Heart left ventricle (tissue), 16 donors: Measurements from ENCODE around the gene LINGO3. TPM values are rescaled to one million over a fixed set of nuclear protein-coding genes. Genes with fewer than 3 reads are reported as not detected.

ENCODE experiments used
- ATAC-seq, 4 donors: fragments of 200-7000 bp; cut with Tn5 transposase; one replicate each; pipeline ENCODE4 v1.9.1; 2020 to 2022; ENCODE audit warnings: moderate library complexity in 4 of 4, mild to moderate bottlenecking in 3 of 4, moderate number of reproducible peaks in 1 of 4
- DNase-seq, 5 donors: peaks; one replicate each; pipeline ENCODE4 v3.0.0-alpha.2; 2020
- H3K27ac ChIP-seq, 12 donors: fragments of 200-600 bp; sonication (generic) in 4 of 12; one replicate each; pipeline versions ENCODE4 v1.5.0 to v1.8.0; 2016 to 2022; ENCODE audit warnings: mild to moderate bottlenecking in 2 of 12
- H3K27me3 ChIP-seq, 9 donors: fragments of 200-600 bp; sonication (generic) in 2 of 9; one replicate each; pipeline versions ENCODE4 v1.5.1 to v1.8.0; 2016 to 2022; ENCODE audit warnings: mild to moderate bottlenecking in 3 of 9
- H3K36me3 ChIP-seq, 9 donors: fragments of 200-600 bp; sonication (generic) in 2 of 9; one replicate each; pipeline versions ENCODE4 v1.5.0 to v1.8.0; 2018 to 2022; ENCODE audit warnings: mild to moderate bottlenecking in 2 of 9
- H3K4me1 ChIP-seq, 12 donors: fragments of 200-600 bp; sonication (generic) in 4 of 12; one replicate each; pipeline versions ENCODE4 v1.5.0 to v1.8.0; 2016 to 2022; ENCODE audit warnings: mild to moderate bottlenecking in 3 of 12
- H3K4me3 ChIP-seq, 12 donors: fragments of 200-600 bp; sonication (generic) in 4 of 12; one replicate each; pipeline versions ENCODE4 v1.5.0 to v1.8.0; 2017 to 2022; ENCODE audit warnings: mild to moderate bottlenecking in 9 of 12, moderate library complexity in 4 of 12
- H3K9me3 ChIP-seq, 12 donors: fragments of 200-600 bp; sonication (generic) in 4 of 12; one replicate each; pipeline versions ENCODE4 v1.5.0 to v1.8.0; 2016 to 2022; ENCODE audit warnings: mild to moderate bottlenecking in 1 of 12
- POLR2A ChIP-seq, 2 donors: fragments of 450-650 bp; IDR thresholded peaks; one replicate each; pipeline ENCODE4 v1.6.1; 2017; ENCODE audit warnings: antibody characterized with exemption in 2 of 2, mild to moderate bottlenecking in 2 of 2, moderate library complexity in 2 of 2
- WGBS, 4 donors: extraction: QIAGEN DNeasy Blood & Tissue Kit in 2 of 4; methylation state at CpG; one replicate each; pipeline versions ENCODE4 v1.1.5 to v1.1.7; 2013 to 2018; 5-methylcytosine and 5-hydroxymethylcytosine counted together
- intact Hi-C, 10 donors: fragments of 100-400 bp; cut with DNase I; formaldehyde crosslinking; loops; one replicate each; pipeline versions ENCODE4 v1.11.1 to v1.14.2; 2022
- polyA plus RNA-seq, 2 donors: library from polyadenylated mRNA; stranded (reverse); fragments of 200-250 nt; gene quantifications; one replicate each; pipeline ENCODE4 v1.2.3, GENCODE V29; 2013
- total RNA-seq, 9 donors: library from RNA; depleted of rRNA in 2 of 9; stranded (reverse); fragments of >200 nt in 2 of 9; fragmentation: NEBNext Ultra II Directional in 3 of 9; extraction: Animal tissue kit (Norgen Biotek cat#: 25700) in 3 of 9; gene quantifications; one replicate each; pipeline versions ENCODE4 v1.1.0 to v1.2.4, GENCODE V29; 2016 to 2023
- TF ChIP-seq, protein P1 (sequence below), 12 donors: fragments of 200-600 bp; sonication (generic) in 4 of 12; IDR thresholded peaks; one replicate each; pipeline versions ENCODE4 v1.5.0 to v1.8.0; 2018 to 2022; ENCODE audit warnings: antibody characterized with exemption in 12 of 12, mild to moderate bottlenecking in 5 of 12
- donor health status: ischemic (EF 13 %, LVEDD 7.1; RV severe dilation, severe dysfunction).
- donor health status: healthy with polysubstance abuse.
- donor health status: DM: no; HTN: yes; CAD: no.
- donor health status: DM: no; HTN: no; CAD: no.
- donor health status: ischemic (EF 25% LVEDD 6.9; RV normal size, moderate dysfunction).
- donor health status: ischemic (EF 25% LVEDD 5.7; RV mildly dilated, moderate dysfunction).
- donor health status: healthy.
- donor health status: DM: yes; HTN: yes; CAD: no.
- donor health status: ischemic (EF 35%, LVEDD 5.7; RV mildly dilated, moderate dysfunction).
- donor health status: nonischemic (EF 11% LVEDD 7.7; RV severe dilation, severe dysfunction).
- donor health status: DM: yes; HTN: yes; CAD: no.
- donor health status: PGD.
- donor health status: ischemic (EF 29% LVEDD 5.4; RV normal size, mild dysfunction).
- donor health status: nonischemic (EF 23%, LVEDD 6.1; RV moderate dilation, normal function).

LINGO3 gene
- total and polyA plus RNA-seq, 11 donors = 0.50 TPM; not detected in 10

DNA sequence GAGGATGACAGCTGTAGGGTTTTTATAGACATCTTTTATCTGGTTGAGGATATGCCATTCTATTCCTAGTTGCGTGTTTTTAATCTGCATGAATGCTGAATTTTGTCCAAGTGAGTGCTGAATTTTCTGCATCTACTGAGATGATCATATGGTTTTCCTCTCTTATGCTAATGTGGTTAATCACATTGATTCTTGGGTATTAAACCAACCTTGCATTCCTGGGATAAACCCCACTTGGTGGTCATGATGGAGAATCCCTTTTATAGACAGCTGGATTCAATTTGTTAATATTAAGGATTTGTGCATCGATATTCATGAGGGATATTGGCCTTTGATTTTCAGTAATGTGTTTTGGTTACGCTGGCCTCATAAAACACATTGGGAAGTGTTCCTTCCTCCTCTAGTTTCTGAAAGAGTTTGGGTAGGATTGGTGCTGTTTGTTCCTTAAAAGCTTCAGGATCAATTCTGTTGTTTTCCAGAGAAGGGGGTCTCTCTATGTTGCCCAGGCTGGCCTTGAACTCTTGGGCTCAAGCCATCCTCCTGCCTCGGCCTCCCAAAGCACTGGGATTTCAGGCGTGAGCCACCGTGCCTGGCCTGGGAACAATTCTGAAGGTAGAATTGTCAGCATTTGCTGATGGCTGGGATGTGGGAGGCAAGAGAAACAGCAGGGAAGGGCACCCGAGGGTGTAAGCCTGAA, 7.3 kb upstream of the LINGO3 start:
- Histone ChIP-seq H3K4me3 (no peak overlapping the region), H3K27ac (peak overlapping the region in 1 of 12 donors; percentile 70), H3K4me1 (peaks cover 0 to 14% (median 7%) of the 10 kb centered on the region in 12 donors), H3K27me3 (peaks cover 3 to 36% (median 19%) of the 10 kb centered on the region in 9 donors), H3K36me3 (no peaks in the 10 kb centered on the region), H3K9me3 (peaks cover 0 to 12% (median 2%) of the 10 kb centered on the region in 12 donors)
- DNase-seq (no peak), ATAC-seq (no peak)
- intact Hi-C loops = loop anchor here (2.0 to 10.0 kb wide), 8 partner anchors 38 to 390 kb away; partner anchors contain the start of genes PLEKHJ1 (in 4 of the 10), SF3A2 (in 4 of the 10) and AP3D1 (in 1 of the 10)
- TF ChIP-seq, protein P1, sequence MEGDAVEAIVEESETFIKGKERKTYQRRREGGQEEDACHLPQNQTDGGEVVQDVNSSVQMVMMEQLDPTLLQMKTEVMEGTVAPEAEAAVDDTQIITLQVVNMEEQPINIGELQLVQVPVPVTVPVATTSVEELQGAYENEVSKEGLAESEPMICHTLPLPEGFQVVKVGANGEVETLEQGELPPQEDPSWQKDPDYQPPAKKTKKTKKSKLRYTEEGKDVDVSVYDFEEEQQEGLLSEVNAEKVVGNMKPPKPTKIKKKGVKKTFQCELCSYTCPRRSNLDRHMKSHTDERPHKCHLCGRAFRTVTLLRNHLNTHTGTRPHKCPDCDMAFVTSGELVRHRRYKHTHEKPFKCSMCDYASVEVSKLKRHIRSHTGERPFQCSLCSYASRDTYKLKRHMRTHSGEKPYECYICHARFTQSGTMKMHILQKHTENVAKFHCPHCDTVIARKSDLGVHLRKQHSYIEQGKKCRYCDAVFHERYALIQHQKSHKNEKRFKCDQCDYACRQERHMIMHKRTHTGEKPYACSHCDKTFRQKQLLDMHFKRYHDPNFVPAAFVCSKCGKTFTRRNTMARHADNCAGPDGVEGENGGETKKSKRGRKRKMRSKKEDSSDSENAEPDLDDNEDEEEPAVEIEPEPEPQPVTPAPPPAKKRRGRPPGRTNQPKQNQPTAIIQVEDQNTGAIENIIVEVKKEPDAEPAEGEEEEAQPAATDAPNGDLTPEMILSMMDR (IDR thresholded peaks at IDR 0.05) = no peak
- no peak for TF ChIP-seq POLR2A (IDR thresholded peaks at IDR 0.05)
- WGBS, 4 donors = 84 to 88% (median 86%) methylated on average over 7 of the region's 7 CpGs

DNA sequence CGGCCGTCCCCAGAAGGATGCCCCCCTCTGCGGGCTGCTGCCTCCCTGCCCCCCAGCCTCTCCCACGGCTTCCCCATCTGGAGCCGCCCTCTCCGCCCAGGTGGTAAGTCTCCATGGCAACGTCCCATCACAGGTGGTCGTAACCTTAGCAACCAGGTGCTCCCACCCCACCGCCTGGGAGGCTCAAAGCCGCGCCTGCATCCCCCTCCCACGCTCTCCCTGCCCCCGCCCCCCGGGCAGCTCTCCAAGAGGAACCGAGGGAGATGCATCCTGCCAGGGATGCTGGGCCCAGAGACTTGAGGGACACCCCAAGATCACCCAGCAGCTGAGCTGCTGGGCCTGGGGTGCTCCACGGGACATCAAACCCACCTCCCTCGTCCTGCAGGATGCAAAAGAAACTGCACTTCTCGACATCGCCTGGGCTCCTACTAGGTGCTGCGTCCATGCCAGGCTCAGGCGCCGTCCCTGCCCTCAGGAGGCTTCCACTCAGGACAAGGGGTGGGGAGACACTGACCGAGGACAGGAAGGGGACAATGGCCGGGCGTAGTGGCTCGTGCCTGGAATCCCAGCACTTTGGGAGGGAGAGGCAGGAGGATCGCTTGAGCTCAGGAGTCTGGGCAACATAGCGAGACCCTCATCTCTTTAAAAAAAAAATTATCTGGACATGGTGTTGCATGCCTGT, 5.0 kb upstream of the LINGO3 start:
- H3K4me3 ChIP-seq = no peak overlapping the region
- WGBS, 4 donors = 33 to 47% (median 36%) methylated on average over 21 to 28 of the region's 28 CpGs
- TF ChIP-seq, protein P1 (IDR thresholded peaks at IDR 0.05) = no peak
- no peak for TF ChIP-seq POLR2A (IDR thresholded peaks at IDR 0.05)
- H3K27ac ChIP-seq = no peak overlapping the region
- intact Hi-C loops = loop anchor here in 3 of 10 donors (10.0 kb wide), 2 partner anchors 78 to 388 kb away; partner anchors contain the start of genes PLEKHJ1 (in 2 of the 3) and SF3A2 (in 2 of the 3)
- no peak for DNase-seq
- no peak for ATAC-seq
- peaks cover 0 to 10% (median 0%) of the 10 kb centered on the region in 12 donors for H3K4me1 ChIP-seq
- peaks cover 3 to 57% (median 35%) of the 10 kb centered on the region in 9 donors for H3K27me3 ChIP-seq
- H3K9me3 ChIP-seq = peaks cover 0 to 12% (median 2%) of the 10 kb centered on the region in 12 donors
- H3K36me3 ChIP-seq = no peaks in the 10 kb centered on the region

DNA sequence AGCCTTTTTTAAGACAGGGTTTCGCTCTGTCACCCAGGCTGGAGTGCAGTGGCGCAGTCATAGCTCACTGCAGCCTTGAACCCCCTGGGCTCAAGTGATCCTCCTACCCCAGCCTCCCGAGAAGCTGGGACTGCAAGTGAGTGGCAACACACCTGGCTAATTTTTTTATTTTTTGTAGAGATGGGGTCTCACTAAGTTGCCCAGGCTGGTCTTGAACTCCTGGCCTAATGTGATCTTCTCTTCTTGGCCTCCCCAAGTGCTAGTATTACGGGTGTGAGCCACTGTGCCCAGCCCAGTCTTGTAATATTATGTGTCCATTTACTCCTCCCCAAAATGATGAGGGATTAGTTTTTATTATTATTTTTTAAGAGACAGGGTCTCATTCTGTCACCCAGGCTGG, 3.1 kb upstream of the LINGO3 start:
- intact Hi-C loops = loop anchor here in 3 of 10 donors (10.0 kb wide), 2 partner anchors 76 to 386 kb away; partner anchors contain the start of genes PLEKHJ1 (in 2 of the 3) and SF3A2 (in 2 of the 3)
- peaks cover 13 to 71% (median 46%) of the 10 kb centered on the region in 9 donors for H3K27me3 ChIP-seq

More for the DNA sequence above, 3.1 kb upstream of the LINGO3 start:
- Histone ChIP-seq H3K4me3 (no peak overlapping the region), H3K27ac (no peak overlapping the region), H3K4me1 (peaks cover 0 to 14% (median 0%) of the 10 kb centered on the region in 12 donors), H3K36me3 (no peaks in the 10 kb centered on the region), H3K9me3 (peaks cover 0 to 12% (median 2%) of the 10 kb centered on the region in 12 donors)
- DNase-seq (no peak), ATAC-seq (no peak)
- WGBS, 4 donors = 92 to 94% (median 94%) methylated on average over 4 of the region's 4 CpGs
- no peak for TF ChIP-seq POLR2A (IDR thresholded peaks at IDR 0.05)
- TF ChIP-seq, protein P1 (IDR thresholded peaks at IDR 0.05) = no peak
